Measurements from ENCODE around the gene BCCIP. TPM values are rescaled to one million over a fixed set of nuclear protein-coding genes. Genes with fewer than 3 reads are reported as not detected.

The BCCIP gene
- total RNA-seq, 1 experiment from 2014 or later: 159 TPM

- CTCF ChIA-PET: no interaction called here
- Histone ChIP-seq H3K27ac (ENCODE audit: low read depth, low read length) (no peak overlapping the region), H2AFZ (ENCODE audit: low read depth, low read length, poor library complexity, severe bottlenecking) (no peak overlapping the region), H3K9ac (ENCODE audit: low read length) (no peak overlapping the region), H3K9me2 (ENCODE audit: insufficient read depth) (no peaks in the 10 kb centered on the region), H3K4me2 (ENCODE audit: low read length) (no peak overlapping the region), H3K27me3 (ENCODE audit: insufficient read depth, low read length) (no peaks in the 10 kb centered on the region), H3K79me2 (ENCODE audit: insufficient read depth, low read length) (no peaks in the 10 kb centered on the region), H3K4me3 (replicated peaks in 1 of 2; ENCODE audit: low read depth in 1 of 2, low read length in 2 of 2) (no peak overlapping the region), H3K36me3 (ENCODE audit: control insufficient read depth in 1 of 2, insufficient read depth in 2 of 2, low read length in 2 of 2) (peaks cover 12 to 15% of the 10 kb centered on the region in 2 experiments; a peak in 3 of 4 replicates), H3K9me3 (ENCODE audit: control insufficient read depth in 1 of 2, insufficient read depth in 1 of 2, low read depth in 1 of 2, low read length in 2 of 2) (no peaks in the 10 kb centered on the region), H3K4me1 (ENCODE audit: control insufficient read depth in 1 of 2, insufficient read depth in 2 of 2, low read length in 2 of 2) (no peaks in the 10 kb centered on the region), H4K20me1 (ENCODE audit: insufficient read depth) (no peaks in the 10 kb centered on the region)
- BruUV-seq (replicated peaks): no TSS peak
- RAD21 ChIA-PET (ENCODE audit: low non-redundant PET in 1 of 2, low total read pairs in 2 of 2, uncharacterized antibody in 2 of 2, unreplicated experiment in 2 of 2): no interaction called here
- DNase-seq (ENCODE audit: low read depth, low spot score): no peak
- intact Hi-C loops (cut with micrococcal nuclease): no loop called here
- no peak for ATAC-seq
- TF ChIP-seq CTCF (IDR thresholded peaks at IDR 0.05 in 2 of 3, conservative IDR thresholded peaks at IDR 0.05 in 1 of 3; ENCODE audit: borderline replicate concordance in 1 of 3, insufficient read depth in 1 of 3, low read depth in 2 of 3, low read length in 2 of 3): no peak
- TF ChIP-seq ZNF274 (IDR thresholded peaks at IDR 0.05; ENCODE audit: low read depth, low read length): no peak
- no peak for TF ChIP-seq EZH2phosphoT487 (IDR thresholded peaks at IDR 0.05; ENCODE audit: borderline replicate concordance)
- no peak for TF ChIP-seq SIN3A (IDR thresholded peaks at IDR 0.05; ENCODE audit: low read depth)
- POLR2A ChIA-PET: no interaction called here
Observed at GRCh38 chr10:125849448-125849847, 26.1 kb downstream of the BCCIP start.

- no peak for TF ChIP-seq MAX (IDR thresholded peaks at IDR 0.05)
- no peak for TF ChIP-seq RAD21 (IDR thresholded peaks at IDR 0.05; ENCODE audit: low read depth)
- no peak for TF ChIP-seq JUND (IDR thresholded peaks at IDR 0.05)
- TF ChIP-seq SRF (IDR thresholded peaks at IDR 0.05; ENCODE audit: low read depth): no peak
- no peak for TF ChIP-seq TCF7L2 (IDR thresholded peaks at IDR 0.05; ENCODE audit: borderline replicate concordance, extremely low read depth, insufficient read depth, insufficient read length)
- TF ChIP-seq POLR2A (IDR thresholded peaks at IDR 0.05; ENCODE audit: borderline replicate concordance, extremely low read depth, insufficient read depth, insufficient read length): no peak
- no peak for TF ChIP-seq REST (IDR thresholded peaks at IDR 0.05; ENCODE audit: low read depth)
Observed at GRCh38 chr10:125850766-125851731, 27.7 kb downstream of the BCCIP start.

More at GRCh38 chr10:125850766-125851731, 27.7 kb downstream of the BCCIP start:
- Histone ChIP-seq H3K36me3 (ENCODE audit: control insufficient read depth in 1 of 2, insufficient read depth in 2 of 2, low read length in 2 of 2) (peaks cover 12 to 15% of the 10 kb centered on the region in 2 experiments; a peak in 3 of 4 replicates), H3K79me2 (ENCODE audit: insufficient read depth, low read length) (no peaks in the 10 kb centered on the region), H3K4me2 (ENCODE audit: low read length) (no peak overlapping the region), H3K27me3 (ENCODE audit: insufficient read depth, low read length) (no peaks in the 10 kb centered on the region), H3K9ac (ENCODE audit: low read length) (no peak overlapping the region), H3K4me3 (replicated peaks in 1 of 2; ENCODE audit: low read depth in 1 of 2, low read length in 2 of 2) (no peak overlapping the region), H4K20me1 (ENCODE audit: insufficient read depth) (no peaks in the 10 kb centered on the region), H3K9me2 (ENCODE audit: insufficient read depth) (no peaks in the 10 kb centered on the region), H3K9me3 (ENCODE audit: control insufficient read depth in 1 of 2, insufficient read depth in 1 of 2, low read depth in 1 of 2, low read length in 2 of 2) (no peaks in the 10 kb centered on the region), H3K4me1 (ENCODE audit: control insufficient read depth in 1 of 2, insufficient read depth in 2 of 2, low read length in 2 of 2) (no peaks in the 10 kb centered on the region), H3K27ac (ENCODE audit: low read depth, low read length) (no peak overlapping the region), H2AFZ (ENCODE audit: low read depth, low read length, poor library complexity, severe bottlenecking) (no peak overlapping the region)
- intact Hi-C loops (cut with micrococcal nuclease): no loop called here
- CTCF ChIA-PET: no interaction called here
- BruUV-seq (replicated peaks): no TSS peak
- no peak for ATAC-seq
- POLR2A ChIA-PET: no interaction called here
- RAD21 ChIA-PET (ENCODE audit: low non-redundant PET in 1 of 2, low total read pairs in 2 of 2, uncharacterized antibody in 2 of 2, unreplicated experiment in 2 of 2): no interaction called here
- DNase-seq (ENCODE audit: low read depth, low spot score): no peak

Data from HCT116 (cell line).